GM10847 (cell line): ENCODE results near the gene PGAM2.

Source experiments
- POLR2A ChIP-seq: IDR thresholded peaks from 2 replicates; pipeline ENCODE4 v1.6.1; 2011; ENCODE audit not compliant: insufficient read length; ENCODE audit errors: extremely low read depth

The PGAM2 gene

GRCh38 chr7:44057181-44057848 lies 8.1 kb downstream of the PGAM2 start:
- no peak for TF ChIP-seq POLR2A

- TF ChIP-seq POLR2A: no peak
Observed at GRCh38 chr7:44056681-44057080, 8.7 kb downstream of the PGAM2 start.

GRCh38 chr7:44052771-44053365 lies 12.5 kb downstream of the PGAM2 start:
- TF ChIP-seq POLR2A: no peak

- no peak for TF ChIP-seq POLR2A
Observed at GRCh38 chr7:44051611-44052220, 13.7 kb downstream of the PGAM2 start.

- no peak for TF ChIP-seq POLR2A
Observed at GRCh38 chr7:44050915-44051560, 14.3 kb downstream of the PGAM2 start.

- TF ChIP-seq POLR2A: no peak
Observed at GRCh38 chr7:44050121-44050914, 15.0 kb downstream of the PGAM2 start.

GRCh38 chr7:44048031-44048795 lies 17.2 kb downstream of the PGAM2 start:
- no peak for TF ChIP-seq POLR2A

GRCh38 chr7:44046321-44047061 lies 18.9 kb downstream of the PGAM2 start:
- TF ChIP-seq POLR2A: no peak

- TF ChIP-seq POLR2A: no peak
Observed at GRCh38 chr7:44045226-44046014, 19.9 kb downstream of the PGAM2 start.

- TF ChIP-seq POLR2A: peak; percentile 97
Observed at GRCh38 chr7:44044315-44045225, 20.8 kb downstream of the PGAM2 start, which contains the start of gene DBNL. DBNL (plus strand) TSS chr7:44044702; CDS start chr7:44044738, 36 bp downstream.

GRCh38 chr7:44043902-44044301 lies 21.5 kb downstream of the PGAM2 start:
- no peak for TF ChIP-seq POLR2A

GRCh38 chr7:44042221-44042620 lies 23.1 kb downstream of the PGAM2 start:
- TF ChIP-seq POLR2A: no peak
